PFSK-1 (cell line): Measurements from ENCODE around the gene SUPT5H.

Experiments
- FOXP2 ChIP-seq: optimal IDR thresholded peaks from 2 replicates; pipeline ENCODE3; 2011; ENCODE audit warnings: borderline replicate concordance, control low read depth, inconsistent platforms; ENCODE audit not compliant: insufficient read depth; ENCODE audit errors: extremely low read length, extremely low read depth
- POLR2AphosphoS5 ChIP-seq: IDR thresholded peaks from 2 replicates; pipeline ENCODE4 v1.6.1; 2012; ENCODE audit warnings: low read depth, mild to moderate bottlenecking, control low read depth, low read length, moderate library complexity
- SIN3A ChIP-seq: IDR thresholded peaks from 2 replicates; pipeline ENCODE4 v1.6.1; 2012; ENCODE audit warnings: mild to moderate bottlenecking, low read length, moderate library complexity, borderline replicate concordance; ENCODE audit not compliant: insufficient read depth
- TAF1 ChIP-seq: IDR thresholded peaks from 2 replicates; pipeline ENCODE4 v1.6.1; 2012; ENCODE audit warnings: low read length, control low read depth, borderline replicate concordance; ENCODE audit not compliant: insufficient read depth
- TF ChIP-seq, protein P1 (sequence below), 2 experiments: IDR thresholded peaks; 2 replicates each; pipeline versions ENCODE4 v1.6.1 to v1.8.0; 2011 to 2012; ENCODE audit warnings: low read depth in 2 of 2, low read length in 2 of 2, control low read depth in 1 of 2, inconsistent platforms in 1 of 2, mild to moderate bottlenecking in 1 of 2, moderate library complexity in 1 of 2; ENCODE audit not compliant: insufficient read depth in 1 of 2

Gene SUPT5H

GRCh38 chr19:39427707-39428106 is 17.7 kb upstream of the SUPT5H start:
- TF ChIP-seq TAF1 (no peak), SIN3A (no peak), FOXP2 (no peak), POLR2AphosphoS5 (no peak)
- TF ChIP-seq, protein P1, sequence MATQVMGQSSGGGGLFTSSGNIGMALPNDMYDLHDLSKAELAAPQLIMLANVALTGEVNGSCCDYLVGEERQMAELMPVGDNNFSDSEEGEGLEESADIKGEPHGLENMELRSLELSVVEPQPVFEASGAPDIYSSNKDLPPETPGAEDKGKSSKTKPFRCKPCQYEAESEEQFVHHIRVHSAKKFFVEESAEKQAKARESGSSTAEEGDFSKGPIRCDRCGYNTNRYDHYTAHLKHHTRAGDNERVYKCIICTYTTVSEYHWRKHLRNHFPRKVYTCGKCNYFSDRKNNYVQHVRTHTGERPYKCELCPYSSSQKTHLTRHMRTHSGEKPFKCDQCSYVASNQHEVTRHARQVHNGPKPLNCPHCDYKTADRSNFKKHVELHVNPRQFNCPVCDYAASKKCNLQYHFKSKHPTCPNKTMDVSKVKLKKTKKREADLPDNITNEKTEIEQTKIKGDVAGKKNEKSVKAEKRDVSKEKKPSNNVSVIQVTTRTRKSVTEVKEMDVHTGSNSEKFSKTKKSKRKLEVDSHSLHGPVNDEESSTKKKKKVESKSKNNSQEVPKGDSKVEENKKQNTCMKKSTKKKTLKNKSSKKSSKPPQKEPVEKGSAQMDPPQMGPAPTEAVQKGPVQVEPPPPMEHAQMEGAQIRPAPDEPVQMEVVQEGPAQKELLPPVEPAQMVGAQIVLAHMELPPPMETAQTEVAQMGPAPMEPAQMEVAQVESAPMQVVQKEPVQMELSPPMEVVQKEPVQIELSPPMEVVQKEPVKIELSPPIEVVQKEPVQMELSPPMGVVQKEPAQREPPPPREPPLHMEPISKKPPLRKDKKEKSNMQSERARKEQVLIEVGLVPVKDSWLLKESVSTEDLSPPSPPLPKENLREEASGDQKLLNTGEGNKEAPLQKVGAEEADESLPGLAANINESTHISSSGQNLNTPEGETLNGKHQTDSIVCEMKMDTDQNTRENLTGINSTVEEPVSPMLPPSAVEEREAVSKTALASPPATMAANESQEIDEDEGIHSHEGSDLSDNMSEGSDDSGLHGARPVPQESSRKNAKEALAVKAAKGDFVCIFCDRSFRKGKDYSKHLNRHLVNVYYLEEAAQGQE (IDR thresholded peaks at IDR 0.05; ENCODE audit: insufficient read depth in 1 of 2, low read depth in 2 of 2, low read length in 2 of 2) = no peak

- no peak for TF ChIP-seq POLR2AphosphoS5
- peak; percentile 60 for TF ChIP-seq FOXP2
Measured at GRCh38 chr19:39428283-39429112, 16.9 kb upstream of the SUPT5H start.

DNA sequence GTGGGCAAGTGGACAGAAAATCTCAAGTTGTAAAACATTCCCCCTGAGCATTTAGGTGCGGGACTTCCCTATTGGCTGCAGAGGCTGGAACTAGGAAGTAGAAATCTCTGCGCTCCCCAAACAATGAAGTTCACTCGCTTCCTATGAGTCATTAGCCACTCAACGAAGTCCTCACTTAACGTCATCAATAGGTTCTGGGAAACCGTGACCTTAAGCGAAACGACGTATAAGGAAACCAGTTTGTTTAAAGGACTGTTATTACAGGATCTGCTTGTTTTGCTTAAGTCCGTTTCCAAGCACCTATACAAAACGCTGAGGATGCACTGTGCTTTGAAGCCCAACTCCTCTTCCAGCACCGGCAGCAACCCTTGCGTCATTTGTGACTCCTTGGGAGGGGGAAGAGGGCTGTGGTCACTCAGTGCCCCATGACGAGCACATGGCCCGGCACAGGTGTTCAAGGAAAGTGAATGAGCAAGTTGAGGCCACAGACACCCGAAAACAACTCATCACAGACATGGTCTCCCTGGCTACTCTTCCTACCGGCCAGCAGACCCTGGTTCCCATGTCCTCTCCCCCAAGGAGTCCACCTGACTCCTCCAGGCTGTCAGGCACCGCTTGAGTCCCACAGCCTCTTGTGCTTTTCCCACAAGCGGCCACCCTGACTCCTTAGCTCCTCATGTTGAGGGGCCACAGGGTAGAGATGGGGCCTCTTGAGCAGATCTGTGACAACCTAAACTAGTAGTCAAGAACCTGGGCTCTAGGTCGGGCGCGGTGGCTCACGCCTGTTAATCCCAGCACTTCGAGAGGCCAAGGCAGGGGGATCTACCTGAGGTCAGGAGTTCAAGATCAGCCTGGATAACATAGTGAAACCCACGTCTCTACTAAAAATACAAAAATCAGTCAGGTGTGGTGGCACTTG is 14.4 kb upstream of the SUPT5H start:
- TF ChIP-seq, protein P1 (IDR thresholded peaks at IDR 0.05; ENCODE audit: insufficient read depth in 1 of 2, low read depth in 2 of 2, low read length in 2 of 2) = no peak
- TF ChIP-seq SIN3A (no peak), FOXP2 (peak; percentile 88), TAF1 (no peak), POLR2AphosphoS5 (peak; percentile 55)

- TF ChIP-seq FOXP2 (no peak), TAF1 (no peak), POLR2AphosphoS5 (no peak), SIN3A (no peak)
- TF ChIP-seq, protein P1 (IDR thresholded peaks at IDR 0.05; ENCODE audit: insufficient read depth in 1 of 2, low read depth in 2 of 2, low read length in 2 of 2) = no peak
Measured at GRCh38 chr19:39432677-39433025, 12.7 kb upstream of the SUPT5H start.

DNA sequence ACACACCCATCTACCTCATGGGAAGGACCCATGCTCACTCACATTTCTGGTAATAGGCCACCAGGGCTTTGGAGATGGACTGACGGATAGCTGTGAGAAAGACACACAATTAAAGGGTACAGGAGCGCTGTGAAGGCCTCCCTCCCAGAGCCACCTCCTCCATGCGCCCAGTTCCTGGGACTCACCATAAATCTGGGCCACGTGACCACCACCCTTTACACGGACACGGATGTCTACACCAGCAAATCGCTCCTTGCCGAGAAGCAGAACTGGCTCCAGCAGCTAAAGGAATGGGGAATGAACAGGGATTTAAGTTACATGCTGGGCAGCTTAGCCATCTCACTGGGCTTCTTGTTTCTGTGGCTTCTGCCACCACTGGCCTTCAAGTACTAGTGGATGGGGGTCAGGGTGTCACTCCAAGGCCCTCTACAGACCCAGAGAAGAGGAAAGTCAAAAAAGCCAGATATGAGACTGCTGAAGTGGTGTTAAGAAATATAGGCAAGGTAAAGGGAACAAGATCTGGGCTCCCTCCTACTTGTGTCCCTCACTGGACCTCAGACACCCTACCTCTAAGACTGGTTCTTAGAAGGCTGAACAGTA is 11.8 kb upstream of the SUPT5H start:
- no peak for TF ChIP-seq TAF1
- TF ChIP-seq, protein P1 (IDR thresholded peaks at IDR 0.05; ENCODE audit: insufficient read depth in 1 of 2, low read depth in 2 of 2, low read length in 2 of 2) = no peak
- no peak for TF ChIP-seq SIN3A
- no peak for TF ChIP-seq FOXP2
